Ovary (tissue), 3 donors: ENCODE results near the gene C6orf163.

ENCODE experiments used
- POLR2A ChIP-seq: fragments of 450-650 bp; IDR thresholded peaks from one replicate; pipeline ENCODE4 v1.6.1; 2017; ENCODE audit warnings: antibody characterized with exemption, mild to moderate bottlenecking, moderate library complexity
- TF ChIP-seq, protein P1 (sequence below), 3 donors: fragments of 450-650 bp in 2 of 3; fragments of 200-600 bp in 1 of 3; IDR thresholded peaks; one replicate each; pipeline versions ENCODE4 v1.5.1 to v1.8.0; 2016 to 2022; ENCODE audit warnings: antibody characterized with exemption in 3 of 3, mild to moderate bottlenecking in 1 of 3
- donor health status: DM: no; HTN: no; CAD: no.

DNA sequence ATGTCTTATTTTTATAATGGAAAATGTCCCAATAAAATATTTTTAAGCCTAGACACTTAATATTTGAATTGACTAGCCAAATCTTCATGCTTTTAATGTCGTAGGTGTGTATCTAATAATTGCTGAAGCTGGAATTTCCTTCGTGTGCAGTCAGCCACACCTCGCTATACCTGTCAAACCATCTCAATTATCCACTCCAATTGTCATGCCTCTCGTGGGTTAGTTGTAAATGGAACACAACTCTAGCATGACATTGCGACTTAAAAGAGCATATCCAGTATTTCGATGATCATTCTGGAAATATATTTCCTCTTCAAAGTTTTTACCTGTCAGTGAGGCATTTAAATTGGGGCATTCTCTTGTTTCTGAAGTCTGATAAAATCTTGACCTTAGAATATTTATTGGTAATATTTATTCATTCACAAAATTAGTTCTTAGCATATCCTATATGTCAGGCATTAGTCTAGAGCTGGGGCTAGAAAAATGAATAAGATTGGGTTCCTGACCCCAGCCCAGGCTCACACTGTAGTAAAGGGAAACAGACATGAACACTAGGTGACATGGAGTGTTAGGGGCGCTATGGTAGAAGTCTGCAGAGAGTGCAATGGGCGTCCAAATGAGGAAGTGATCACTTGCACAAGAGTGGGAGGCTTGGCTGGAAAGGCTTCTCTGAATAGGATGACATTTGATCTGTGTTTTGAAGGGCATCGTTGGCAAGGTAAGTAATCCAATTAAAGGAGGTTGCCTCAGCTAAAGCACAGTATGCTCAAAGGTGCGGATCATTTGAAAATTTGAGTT, 52.2 kb downstream of the C6orf163 start:
- no peak for TF ChIP-seq POLR2A
- TF ChIP-seq, protein P1, sequence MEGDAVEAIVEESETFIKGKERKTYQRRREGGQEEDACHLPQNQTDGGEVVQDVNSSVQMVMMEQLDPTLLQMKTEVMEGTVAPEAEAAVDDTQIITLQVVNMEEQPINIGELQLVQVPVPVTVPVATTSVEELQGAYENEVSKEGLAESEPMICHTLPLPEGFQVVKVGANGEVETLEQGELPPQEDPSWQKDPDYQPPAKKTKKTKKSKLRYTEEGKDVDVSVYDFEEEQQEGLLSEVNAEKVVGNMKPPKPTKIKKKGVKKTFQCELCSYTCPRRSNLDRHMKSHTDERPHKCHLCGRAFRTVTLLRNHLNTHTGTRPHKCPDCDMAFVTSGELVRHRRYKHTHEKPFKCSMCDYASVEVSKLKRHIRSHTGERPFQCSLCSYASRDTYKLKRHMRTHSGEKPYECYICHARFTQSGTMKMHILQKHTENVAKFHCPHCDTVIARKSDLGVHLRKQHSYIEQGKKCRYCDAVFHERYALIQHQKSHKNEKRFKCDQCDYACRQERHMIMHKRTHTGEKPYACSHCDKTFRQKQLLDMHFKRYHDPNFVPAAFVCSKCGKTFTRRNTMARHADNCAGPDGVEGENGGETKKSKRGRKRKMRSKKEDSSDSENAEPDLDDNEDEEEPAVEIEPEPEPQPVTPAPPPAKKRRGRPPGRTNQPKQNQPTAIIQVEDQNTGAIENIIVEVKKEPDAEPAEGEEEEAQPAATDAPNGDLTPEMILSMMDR (IDR thresholded peaks at IDR 0.05), result no peak
